ENCODE results near the gene OBSCN. TPM values are rescaled to one million over a fixed set of nuclear protein-coding genes. Genes with fewer than 3 reads are reported as not detected.

Gene OBSCN
- total and polyA plus RNA-seq, 7 donors, result 0.92 to 21.0 (median 13.1) TPM

- H3K36me3 ChIP-seq, result no peaks in the 10 kb centered on the region
- no peaks in the 10 kb centered on the region for H3K9me3 ChIP-seq
- TF ChIP-seq POLR2A (IDR thresholded peaks at IDR 0.05) (no peak), POLR2AphosphoS5 (IDR thresholded peaks at IDR 0.05) (peak in 1 of 4 donors; percentile 8)
- intact Hi-C loops (cut with DNase I), result loop anchor here (10.0 kb wide), 1 partner anchor 278 kb away; no protein-coding TSS in a partner anchor
- DNase-seq, result no peak
- H3K27ac ChIP-seq, result peak overlapping the region; percentile 35 to 67 (median 37)
- no peak overlapping the region for H3K4me3 ChIP-seq
- 37 to 58% methylated on average over 30 of the region's 30 CpGs for WGBS, 2 donors
- H3K27me3 ChIP-seq, result peaks cover 7 to 23% (median 10%) of the 10 kb centered on the region in 3 donors
- peaks cover 0 to 35% (median 25%) of the 10 kb centered on the region in 4 donors for H3K4me1 ChIP-seq
These were observed 44.7 kb upstream of the OBSCN start for GRCh38 chr1:228163007-228163753.

GRCh38 chr1:228163776-228164519 lies 43.9 kb upstream of the OBSCN start:
- peaks cover 4 to 23% (median 10%) of the 10 kb centered on the region in 3 donors for H3K27me3 ChIP-seq
- H3K4me3 ChIP-seq, result no peak overlapping the region
- peak overlapping the region in 3 of 4 donors; percentile 35 to 98 (median 38) for H3K27ac ChIP-seq
- TF ChIP-seq POLR2A (IDR thresholded peaks at IDR 0.05) (no peak), EP300 (IDR thresholded peaks at IDR 0.05) (no peak), CTCF (IDR thresholded peaks at IDR 0.05) (no peak), POLR2AphosphoS5 (IDR thresholded peaks at IDR 0.05) (no peak)
- peaks cover 0 to 32% (median 24%) of the 10 kb centered on the region in 4 donors for H3K4me1 ChIP-seq
- 96% methylated on average over 10 of the region's 10 CpGs for WGBS, 2 donors
- intact Hi-C loops (cut with DNase I), result loop anchor here (1.0 to 10.0 kb wide), 2 partner anchors 9 to 279 kb away; no protein-coding TSS in a partner anchor
- no peaks in the 10 kb centered on the region for H3K9me3 ChIP-seq
- H3K36me3 ChIP-seq, result no peaks in the 10 kb centered on the region
- DNase-seq, result no peak

DNA sequence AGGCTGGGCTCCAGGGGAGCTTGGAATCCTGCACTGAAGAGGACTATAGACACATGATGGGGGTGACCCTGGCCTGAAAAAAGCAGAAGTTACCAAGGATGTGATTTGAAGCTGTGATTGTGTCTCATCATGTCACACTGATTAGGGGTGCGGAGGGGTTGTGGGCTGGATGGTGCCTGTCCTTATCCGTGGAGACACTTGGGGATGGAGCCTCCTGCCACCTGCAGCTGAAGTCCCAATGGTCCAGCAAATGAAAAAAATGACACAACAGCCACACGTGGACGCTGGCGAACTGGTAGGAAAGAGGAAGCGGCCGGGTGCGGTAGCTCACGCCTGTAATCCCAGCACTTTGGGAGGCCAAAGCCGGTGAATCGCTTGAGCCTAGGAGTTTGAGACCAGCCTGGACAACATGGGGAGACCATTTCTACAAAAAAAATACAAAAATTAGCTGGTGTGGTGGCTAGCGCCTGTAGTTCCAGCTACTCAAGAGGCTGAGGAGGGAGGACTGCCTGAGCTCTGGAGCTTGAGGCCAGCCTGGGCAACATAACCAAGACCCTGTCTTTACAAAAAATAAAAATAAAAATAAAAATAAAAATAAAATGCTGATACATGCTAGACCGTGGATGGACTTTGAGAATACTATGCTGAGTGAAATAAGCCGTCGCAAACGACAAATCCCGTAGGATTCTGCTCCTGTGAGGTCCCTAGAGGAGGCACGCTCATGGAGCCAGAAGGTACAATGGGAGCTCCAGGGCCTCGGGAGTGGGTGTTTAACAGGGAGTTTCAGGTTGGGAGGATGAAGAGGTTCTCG lies 43.1 kb upstream of the OBSCN start:
- peak overlapping the region; percentile 33 to 83 (median 78) for H3K4me3 ChIP-seq
- H3K9me3 ChIP-seq, result no peaks in the 10 kb centered on the region
- H3K36me3 ChIP-seq, result no peaks in the 10 kb centered on the region
- peaks cover 3 to 23% (median 10%) of the 10 kb centered on the region in 3 donors for H3K27me3 ChIP-seq
- intact Hi-C loops (cut with DNase I), result loop anchor here (1.0 to 10.0 kb wide), 4 partner anchors 9 to 280 kb away; no protein-coding TSS in a partner anchor
- no peak for TF ChIP-seq EP300 (IDR thresholded peaks at IDR 0.05)
- TF ChIP-seq POLR2A (IDR thresholded peaks at IDR 0.05), result no peak
- no peak for TF ChIP-seq POLR2AphosphoS5 (IDR thresholded peaks at IDR 0.05)
- TF ChIP-seq CTCF (IDR thresholded peaks at IDR 0.05), result no peak
- WGBS, 2 donors, result 52 to 55% methylated on average over 20 of the region's 20 CpGs
- DNase-seq, result no peak
- peak overlapping the region; percentile 94 to 100 (median 98) for H3K27ac ChIP-seq
- peaks cover 0 to 30% (median 24%) of the 10 kb centered on the region in 4 donors for H3K4me1 ChIP-seq

DNA sequence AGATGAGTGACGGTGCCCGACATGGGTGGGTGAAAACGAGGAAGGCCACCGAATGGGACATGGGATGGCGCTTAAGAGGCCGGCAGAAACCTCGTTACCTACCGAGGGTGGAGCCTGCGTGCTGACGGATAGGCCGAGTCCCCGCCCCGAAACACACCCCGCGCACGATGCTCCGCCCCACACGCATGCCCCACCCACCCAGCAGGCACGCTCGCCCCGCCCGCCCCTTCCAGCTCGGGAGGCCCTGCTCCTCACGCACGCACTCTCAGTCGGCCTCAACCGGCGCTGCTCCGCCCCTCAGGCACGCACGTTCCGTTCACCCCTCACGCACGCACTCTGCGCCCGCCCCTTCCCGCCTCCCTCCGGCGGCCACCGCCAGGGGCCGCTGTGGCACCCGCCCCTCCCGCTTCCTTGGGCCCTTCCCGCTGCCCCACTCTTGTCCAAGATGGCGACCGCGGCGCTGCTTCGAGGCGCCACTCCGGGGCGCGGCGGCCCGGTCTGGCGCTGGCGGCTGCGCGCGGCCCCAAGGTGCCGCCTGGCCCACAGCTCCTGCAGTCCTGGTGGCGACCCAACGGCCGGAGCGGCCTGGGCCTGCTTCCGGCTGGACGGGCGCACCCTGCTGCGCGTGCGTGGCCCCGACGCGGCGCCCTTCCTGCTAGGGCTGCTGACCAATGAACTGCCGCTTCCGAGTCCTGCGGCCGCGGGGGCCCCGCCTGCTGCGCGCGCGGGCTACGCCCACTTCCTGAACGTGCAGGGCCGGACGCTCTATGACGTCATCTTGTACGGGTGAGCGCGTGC lies 42.3 kb upstream of the OBSCN start, which contains the start of gene IBA57:
Gene IBA57, plus strand, starts transcription at position 433 of the 798 bp plus-strand sequence. Its CDS starts 13 bp downstream, at position 446.
- H3K27ac ChIP-seq, result peak within 1 kb of the TSS; percentile 94 to 100 (median 98)
- H3K27me3 ChIP-seq, result peaks cover 3 to 23% (median 10%) of the 10 kb centered on the region in 3 donors
- H3K4me3 ChIP-seq, result peak within 1 kb of the TSS; percentile 69 to 83 (median 78)
- peak; percentile 100 for DNase-seq
- intact Hi-C loops (cut with DNase I), result loop anchor here (1.0 to 10.0 kb wide), 5 partner anchors 24 to 281 kb away; partner anchors contain the start of genes ARF1 and C1orf35
- peaks cover 0 to 30% (median 24%) of the 10 kb centered on the region in 4 donors for H3K4me1 ChIP-seq
- H3K36me3 ChIP-seq, result no peaks in the 10 kb centered on the region
- TF ChIP-seq CTCF (IDR thresholded peaks at IDR 0.05) (peak; percentile 64 to 92 (median 80)), POLR2AphosphoS5 (IDR thresholded peaks at IDR 0.05) (peak; percentile 80 to 93 (median 87)), POLR2A (IDR thresholded peaks at IDR 0.05) (no peak), EP300 (IDR thresholded peaks at IDR 0.05) (peak in 2 of 4 donors; percentile 84 to 99)
- 0 to 1% methylated on average over 93 of the region's 93 CpGs for WGBS, 2 donors
- H3K9me3 ChIP-seq, result no peaks in the 10 kb centered on the region

All from sigmoid colon (tissue), 7 donors.